KMS-11 (cell line): ENCODE measurements around the gene BEND2.

Experiments used
- H2AFZ ChIP-seq: fragments of 200-600 bp; sonication (generic); 2 replicates; pipeline ENCODE4 v1.6.1; 2016; ENCODE audit warnings: antibody characterized with exemption, mixed run types, low read depth
- H3K27ac ChIP-seq: fragments of 200-600 bp; sonication (generic); 2 replicates; pipeline ENCODE4 v1.6.1; 2016; ENCODE audit warnings: mild to moderate bottlenecking, mixed run types
- H3K27me3 ChIP-seq: fragments of 200-600 bp; sonication (generic); 2 replicates; pipeline ENCODE4 v1.6.1; 2017; ENCODE audit warnings: mild to moderate bottlenecking, low read depth, mixed run types, moderate library complexity; ENCODE audit not compliant: insufficient read depth
- H3K36me3 ChIP-seq: fragments of 200-600 bp; sonication (generic); 2 replicates; pipeline ENCODE4 v1.6.1; 2017; ENCODE audit warnings: mild to moderate bottlenecking, mixed run types; ENCODE audit not compliant: insufficient read depth
- H3K4me1 ChIP-seq: fragments of 200-600 bp; sonication (generic); 2 replicates; pipeline ENCODE4 v1.6.1; 2016; ENCODE audit warnings: mild to moderate bottlenecking, low read depth, mixed run types; ENCODE audit not compliant: poor library complexity, severe bottlenecking
- H3K4me2 ChIP-seq: fragments of 200-600 bp; sonication (generic); 2 replicates; pipeline ENCODE4 v1.7.0; 2016; ENCODE audit warnings: mild to moderate bottlenecking, mixed run types
- H3K4me3 ChIP-seq: fragments of 200-600 bp; sonication (generic); IDR thresholded peaks from 2 replicates; pipeline ENCODE4 v1.6.1; 2017; ENCODE audit warnings: low read depth, low read length, mixed read lengths; ENCODE audit not compliant: insufficient read depth
- H3K79me2 ChIP-seq: fragments of 200-600 bp; sonication (generic); 2 replicates; pipeline ENCODE4 v1.6.1; 2016; ENCODE audit warnings: low read depth, mixed run types; ENCODE audit not compliant: insufficient read depth
- H3K9ac ChIP-seq: fragments of 200-600 bp; sonication (generic); 2 replicates; pipeline ENCODE4 v1.6.1; 2016; ENCODE audit warnings: mild to moderate bottlenecking, mixed run types
- H4K20me1 ChIP-seq: fragments of 200-600 bp; sonication (generic); 2 replicates; pipeline ENCODE4 v1.6.1; 2016; ENCODE audit warnings: mild to moderate bottlenecking, mixed run types; ENCODE audit not compliant: insufficient read depth
- TF ChIP-seq, protein P1 (sequence below): fragments of 200-600 bp; sonication (generic); conservative IDR thresholded peaks from 2 replicates; pipeline ENCODE4 v1.6.1; 2017; ENCODE audit warnings: low read depth, mild to moderate bottlenecking, antibody characterized with exemption, low read length, moderate library complexity, mixed read lengths

The BEND2 gene

GRCh38 chrX:18173494-18174180 lies 47.0 kb downstream of the BEND2 start:
- Histone ChIP-seq H4K20me1 (no peaks in the 10 kb centered on the region), H3K27me3 (no peaks in the 10 kb centered on the region), H3K4me1 (no peaks in the 10 kb centered on the region), H3K9ac (no peak overlapping the region), H3K27ac (no peak overlapping the region), H3K36me3 (no peaks in the 10 kb centered on the region), H3K4me3 (no peak overlapping the region), H3K4me2 (no peak overlapping the region), H2AFZ (no peak overlapping the region), H3K79me2 (no peaks in the 10 kb centered on the region)
- TF ChIP-seq, protein P1, sequence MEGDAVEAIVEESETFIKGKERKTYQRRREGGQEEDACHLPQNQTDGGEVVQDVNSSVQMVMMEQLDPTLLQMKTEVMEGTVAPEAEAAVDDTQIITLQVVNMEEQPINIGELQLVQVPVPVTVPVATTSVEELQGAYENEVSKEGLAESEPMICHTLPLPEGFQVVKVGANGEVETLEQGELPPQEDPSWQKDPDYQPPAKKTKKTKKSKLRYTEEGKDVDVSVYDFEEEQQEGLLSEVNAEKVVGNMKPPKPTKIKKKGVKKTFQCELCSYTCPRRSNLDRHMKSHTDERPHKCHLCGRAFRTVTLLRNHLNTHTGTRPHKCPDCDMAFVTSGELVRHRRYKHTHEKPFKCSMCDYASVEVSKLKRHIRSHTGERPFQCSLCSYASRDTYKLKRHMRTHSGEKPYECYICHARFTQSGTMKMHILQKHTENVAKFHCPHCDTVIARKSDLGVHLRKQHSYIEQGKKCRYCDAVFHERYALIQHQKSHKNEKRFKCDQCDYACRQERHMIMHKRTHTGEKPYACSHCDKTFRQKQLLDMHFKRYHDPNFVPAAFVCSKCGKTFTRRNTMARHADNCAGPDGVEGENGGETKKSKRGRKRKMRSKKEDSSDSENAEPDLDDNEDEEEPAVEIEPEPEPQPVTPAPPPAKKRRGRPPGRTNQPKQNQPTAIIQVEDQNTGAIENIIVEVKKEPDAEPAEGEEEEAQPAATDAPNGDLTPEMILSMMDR = no peak

GRCh38 chrX:18172970-18173369 lies 47.7 kb downstream of the BEND2 start:
- H4K20me1 ChIP-seq = no peaks in the 10 kb centered on the region
- H2AFZ ChIP-seq = no peak overlapping the region
- H3K4me2 ChIP-seq = no peak overlapping the region
- TF ChIP-seq, protein P1 = no peak
- H3K27ac ChIP-seq = no peak overlapping the region
- no peaks in the 10 kb centered on the region for H3K4me1 ChIP-seq
- no peak overlapping the region for H3K9ac ChIP-seq
- no peaks in the 10 kb centered on the region for H3K36me3 ChIP-seq
- H3K4me3 ChIP-seq = no peak overlapping the region
- no peaks in the 10 kb centered on the region for H3K79me2 ChIP-seq
- no peaks in the 10 kb centered on the region for H3K27me3 ChIP-seq

- no peaks in the 10 kb centered on the region for H3K27me3 ChIP-seq
Observed at GRCh38 chrX:18170910-18171309, 49.8 kb downstream of the BEND2 start.

GRCh38 chrX:18166068-18166467 lies 54.6 kb downstream of the BEND2 start:
- Histone ChIP-seq H3K4me2 (no peak overlapping the region), H4K20me1 (no peaks in the 10 kb centered on the region), H3K4me1 (no peaks in the 10 kb centered on the region), H3K27me3 (no peaks in the 10 kb centered on the region), H3K27ac (no peak overlapping the region), H3K4me3 (no peak overlapping the region), H3K9ac (no peak overlapping the region), H3K36me3 (no peaks in the 10 kb centered on the region), H3K79me2 (no peaks in the 10 kb centered on the region), H2AFZ (no peak overlapping the region)
- TF ChIP-seq, protein P1 = no peak

More at GRCh38 chrX:18170910-18171309, 49.8 kb downstream of the BEND2 start:
- Histone ChIP-seq H3K4me1 (no peaks in the 10 kb centered on the region), H2AFZ (no peak overlapping the region), H3K79me2 (no peaks in the 10 kb centered on the region), H3K4me3 (no peak overlapping the region), H4K20me1 (no peaks in the 10 kb centered on the region), H3K27ac (no peak overlapping the region), H3K4me2 (no peak overlapping the region), H3K36me3 (no peaks in the 10 kb centered on the region), H3K9ac (no peak overlapping the region)
- TF ChIP-seq, protein P1 = no peak
